ENCODE data around the gene BCL3. TPM values are rescaled to one million over a fixed set of nuclear protein-coding genes. Genes with fewer than 3 reads are reported as not detected.

The BCL3 gene
- total and polyA plus RNA-seq, 2 experiments from 2014 or later = 1.4 to 4.1 TPM

DNA sequence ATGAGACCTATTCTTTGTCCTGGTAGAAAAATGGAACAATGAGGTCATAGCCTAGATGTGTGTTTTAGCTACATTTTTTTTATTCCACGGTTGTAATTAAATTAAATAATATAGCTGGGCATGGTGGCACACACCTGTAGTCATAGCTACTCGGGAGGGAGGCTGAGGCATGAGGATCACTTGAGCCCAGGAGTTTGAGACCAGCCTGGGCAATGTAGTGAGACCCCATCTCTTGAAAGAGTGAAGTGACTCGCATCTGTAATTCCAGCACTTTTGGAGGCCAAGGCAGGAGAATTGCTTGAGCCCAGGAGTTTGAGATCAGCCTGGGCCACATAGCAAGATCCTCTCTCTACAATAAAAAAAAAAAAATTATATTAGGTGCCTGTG, 17.4 kb downstream of the BCL3 start:
- no peak for DNase-seq (ENCODE audit: low spot score)
- Histone ChIP-seq H3K4me2 (no peak overlapping the region), H4K20me1 (replicated peaks; ENCODE audit: insufficient read depth) (no peaks in the 10 kb centered on the region), H2AFZ (no peak overlapping the region), H3K79me2 (replicated peaks; ENCODE audit: insufficient read depth) (no peaks in the 10 kb centered on the region), H3K9me2 (ENCODE audit: insufficient read depth) (no peaks in the 10 kb centered on the region), H3K27me3 (ENCODE audit: insufficient read depth) (no peaks in the 10 kb centered on the region), H3K4me3 (no peak overlapping the region), H3K27ac (ENCODE audit: low read depth) (no peak overlapping the region), H3K4me1 (ENCODE audit: insufficient read depth) (no peaks in the 10 kb centered on the region), H3F3A (replicated peaks; ENCODE audit: low read depth) (0 out of 2 replicates have a peak, but pooled peaks cover 4% of the 10 kb centered on the region), H3K36me3 (ENCODE audit: insufficient read depth) (no peaks in the 10 kb centered on the region)
- TF ChIP-seq, protein P1, sequence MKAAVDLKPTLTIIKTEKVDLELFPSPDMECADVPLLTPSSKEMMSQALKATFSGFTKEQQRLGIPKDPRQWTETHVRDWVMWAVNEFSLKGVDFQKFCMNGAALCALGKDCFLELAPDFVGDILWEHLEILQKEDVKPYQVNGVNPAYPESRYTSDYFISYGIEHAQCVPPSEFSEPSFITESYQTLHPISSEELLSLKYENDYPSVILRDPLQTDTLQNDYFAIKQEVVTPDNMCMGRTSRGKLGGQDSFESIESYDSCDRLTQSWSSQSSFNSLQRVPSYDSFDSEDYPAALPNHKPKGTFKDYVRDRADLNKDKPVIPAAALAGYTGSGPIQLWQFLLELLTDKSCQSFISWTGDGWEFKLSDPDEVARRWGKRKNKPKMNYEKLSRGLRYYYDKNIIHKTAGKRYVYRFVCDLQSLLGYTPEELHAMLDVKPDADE (IDR thresholded peaks at IDR 0.05) = no peak
- TF ChIP-seq ZNF114 (CRISPR knock-in tag; IDR thresholded peaks at IDR 0.05) (no peak), CREB1 (CRISPR knock-in tag; IDR thresholded peaks at IDR 0.05; ENCODE audit: low read depth) (no peak), JUNB (IDR thresholded peaks at IDR 0.05; ENCODE audit: unreplicated experiment) (no peak), EZH2 (IDR thresholded peaks at IDR 0.05; ENCODE audit: low read depth, unreplicated experiment) (no peak), STAT1 (IDR thresholded peaks at IDR 0.05; ENCODE audit: unreplicated experiment) (no peak), ZNF331 (CRISPR knock-in tag; IDR thresholded peaks at IDR 0.05; ENCODE audit: low read depth) (no peak), POLR2AphosphoS5 (IDR thresholded peaks at IDR 0.05; ENCODE audit: low read depth) (no peak), NANOG (IDR thresholded peaks at IDR 0.05; ENCODE audit: borderline replicate concordance) (no peak), EZH2phosphoT487 (IDR thresholded peaks at IDR 0.05; ENCODE audit: unreplicated experiment) (no peak)
- TF ChIP-seq, protein P2, sequence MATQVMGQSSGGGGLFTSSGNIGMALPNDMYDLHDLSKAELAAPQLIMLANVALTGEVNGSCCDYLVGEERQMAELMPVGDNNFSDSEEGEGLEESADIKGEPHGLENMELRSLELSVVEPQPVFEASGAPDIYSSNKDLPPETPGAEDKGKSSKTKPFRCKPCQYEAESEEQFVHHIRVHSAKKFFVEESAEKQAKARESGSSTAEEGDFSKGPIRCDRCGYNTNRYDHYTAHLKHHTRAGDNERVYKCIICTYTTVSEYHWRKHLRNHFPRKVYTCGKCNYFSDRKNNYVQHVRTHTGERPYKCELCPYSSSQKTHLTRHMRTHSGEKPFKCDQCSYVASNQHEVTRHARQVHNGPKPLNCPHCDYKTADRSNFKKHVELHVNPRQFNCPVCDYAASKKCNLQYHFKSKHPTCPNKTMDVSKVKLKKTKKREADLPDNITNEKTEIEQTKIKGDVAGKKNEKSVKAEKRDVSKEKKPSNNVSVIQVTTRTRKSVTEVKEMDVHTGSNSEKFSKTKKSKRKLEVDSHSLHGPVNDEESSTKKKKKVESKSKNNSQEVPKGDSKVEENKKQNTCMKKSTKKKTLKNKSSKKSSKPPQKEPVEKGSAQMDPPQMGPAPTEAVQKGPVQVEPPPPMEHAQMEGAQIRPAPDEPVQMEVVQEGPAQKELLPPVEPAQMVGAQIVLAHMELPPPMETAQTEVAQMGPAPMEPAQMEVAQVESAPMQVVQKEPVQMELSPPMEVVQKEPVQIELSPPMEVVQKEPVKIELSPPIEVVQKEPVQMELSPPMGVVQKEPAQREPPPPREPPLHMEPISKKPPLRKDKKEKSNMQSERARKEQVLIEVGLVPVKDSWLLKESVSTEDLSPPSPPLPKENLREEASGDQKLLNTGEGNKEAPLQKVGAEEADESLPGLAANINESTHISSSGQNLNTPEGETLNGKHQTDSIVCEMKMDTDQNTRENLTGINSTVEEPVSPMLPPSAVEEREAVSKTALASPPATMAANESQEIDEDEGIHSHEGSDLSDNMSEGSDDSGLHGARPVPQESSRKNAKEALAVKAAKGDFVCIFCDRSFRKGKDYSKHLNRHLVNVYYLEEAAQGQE (IDR thresholded peaks at IDR 0.05; ENCODE audit: unreplicated experiment) = no peak
- TF ChIP-seq, protein P3, sequence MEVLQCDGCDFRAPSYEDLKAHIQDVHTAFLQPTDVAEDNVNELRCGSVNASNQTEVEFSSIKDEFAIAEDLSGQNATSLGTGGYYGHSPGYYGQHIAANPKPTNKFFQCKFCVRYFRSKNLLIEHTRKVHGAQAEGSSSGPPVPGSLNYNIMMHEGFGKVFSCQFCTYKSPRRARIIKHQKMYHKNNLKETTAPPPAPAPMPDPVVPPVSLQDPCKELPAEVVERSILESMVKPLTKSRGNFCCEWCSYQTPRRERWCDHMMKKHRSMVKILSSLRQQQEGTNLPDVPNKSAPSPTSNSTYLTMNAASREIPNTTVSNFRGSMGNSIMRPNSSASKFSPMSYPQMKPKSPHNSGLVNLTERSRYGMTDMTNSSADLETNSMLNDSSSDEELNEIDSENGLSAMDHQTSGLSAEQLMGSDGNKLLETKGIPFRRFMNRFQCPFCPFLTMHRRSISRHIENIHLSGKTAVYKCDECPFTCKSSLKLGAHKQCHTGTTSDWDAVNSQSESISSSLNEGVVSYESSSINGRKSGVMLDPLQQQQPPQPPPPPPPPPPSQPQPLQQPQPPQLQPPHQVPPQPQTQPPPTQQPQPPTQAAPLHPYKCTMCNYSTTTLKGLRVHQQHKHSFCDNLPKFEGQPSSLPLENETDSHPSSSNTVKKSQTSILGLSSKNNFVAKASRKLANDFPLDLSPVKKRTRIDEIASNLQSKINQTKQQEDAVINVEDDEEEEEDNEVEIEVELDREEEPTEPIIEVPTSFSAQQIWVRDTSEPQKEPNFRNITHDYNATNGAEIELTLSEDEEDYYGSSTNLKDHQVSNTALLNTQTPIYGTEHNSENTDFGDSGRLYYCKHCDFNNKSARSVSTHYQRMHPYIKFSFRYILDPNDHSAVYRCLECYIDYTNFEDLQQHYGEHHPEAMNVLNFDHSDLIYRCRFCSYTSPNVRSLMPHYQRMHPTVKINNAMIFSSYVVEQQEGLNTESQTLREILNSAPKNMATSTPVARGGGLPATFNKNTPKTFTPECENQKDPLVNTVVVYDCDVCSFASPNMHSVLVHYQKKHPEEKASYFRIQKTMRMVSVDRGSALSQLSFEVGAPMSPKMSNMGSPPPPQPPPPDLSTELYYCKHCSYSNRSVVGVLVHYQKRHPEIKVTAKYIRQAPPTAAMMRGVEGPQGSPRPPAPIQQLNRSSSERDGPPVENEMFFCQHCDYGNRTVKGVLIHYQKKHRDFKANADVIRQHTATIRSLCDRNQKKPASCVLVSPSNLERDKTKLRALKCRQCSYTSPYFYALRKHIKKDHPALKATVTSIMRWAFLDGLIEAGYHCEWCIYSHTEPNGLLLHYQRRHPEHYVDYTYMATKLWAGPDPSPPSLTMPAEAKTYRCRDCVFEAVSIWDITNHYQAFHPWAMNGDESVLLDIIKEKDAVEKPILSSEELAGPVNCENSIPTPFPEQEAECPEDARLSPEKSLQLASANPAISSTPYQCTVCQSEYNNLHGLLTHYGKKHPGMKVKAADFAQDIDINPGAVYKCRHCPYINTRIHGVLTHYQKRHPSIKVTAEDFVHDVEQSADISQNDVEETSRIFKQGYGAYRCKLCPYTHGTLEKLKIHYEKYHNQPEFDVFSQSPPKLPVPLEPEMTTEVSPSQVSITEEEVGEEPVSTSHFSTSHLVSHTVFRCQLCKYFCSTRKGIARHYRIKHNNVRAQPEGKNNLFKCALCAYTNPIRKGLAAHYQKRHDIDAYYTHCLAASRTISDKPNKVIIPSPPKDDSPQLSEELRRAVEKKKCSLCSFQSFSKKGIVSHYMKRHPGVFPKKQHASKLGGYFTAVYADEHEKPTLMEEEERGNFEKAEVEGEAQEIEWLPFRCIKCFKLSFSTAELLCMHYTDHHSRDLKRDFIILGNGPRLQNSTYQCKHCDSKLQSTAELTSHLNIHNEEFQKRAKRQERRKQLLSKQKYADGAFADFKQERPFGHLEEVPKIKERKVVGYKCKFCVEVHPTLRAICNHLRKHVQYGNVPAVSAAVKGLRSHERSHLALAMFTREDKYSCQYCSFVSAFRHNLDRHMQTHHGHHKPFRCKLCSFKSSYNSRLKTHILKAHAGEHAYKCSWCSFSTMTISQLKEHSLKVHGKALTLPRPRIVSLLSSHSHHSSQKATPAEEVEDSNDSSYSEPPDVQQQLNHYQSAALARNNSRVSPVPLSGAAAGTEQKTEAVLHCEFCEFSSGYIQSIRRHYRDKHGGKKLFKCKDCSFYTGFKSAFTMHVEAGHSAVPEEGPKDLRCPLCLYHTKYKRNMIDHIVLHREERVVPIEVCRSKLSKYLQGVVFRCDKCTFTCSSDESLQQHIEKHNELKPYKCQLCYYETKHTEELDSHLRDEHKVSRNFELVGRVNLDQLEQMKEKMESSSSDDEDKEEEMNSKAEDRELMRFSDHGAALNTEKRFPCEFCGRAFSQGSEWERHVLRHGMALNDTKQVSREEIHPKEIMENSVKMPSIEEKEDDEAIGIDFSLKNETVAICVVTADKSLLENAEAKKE (CRISPR knock-in tag; IDR thresholded peaks at IDR 0.05) = no peak
- TF ChIP-seq, protein P4, sequence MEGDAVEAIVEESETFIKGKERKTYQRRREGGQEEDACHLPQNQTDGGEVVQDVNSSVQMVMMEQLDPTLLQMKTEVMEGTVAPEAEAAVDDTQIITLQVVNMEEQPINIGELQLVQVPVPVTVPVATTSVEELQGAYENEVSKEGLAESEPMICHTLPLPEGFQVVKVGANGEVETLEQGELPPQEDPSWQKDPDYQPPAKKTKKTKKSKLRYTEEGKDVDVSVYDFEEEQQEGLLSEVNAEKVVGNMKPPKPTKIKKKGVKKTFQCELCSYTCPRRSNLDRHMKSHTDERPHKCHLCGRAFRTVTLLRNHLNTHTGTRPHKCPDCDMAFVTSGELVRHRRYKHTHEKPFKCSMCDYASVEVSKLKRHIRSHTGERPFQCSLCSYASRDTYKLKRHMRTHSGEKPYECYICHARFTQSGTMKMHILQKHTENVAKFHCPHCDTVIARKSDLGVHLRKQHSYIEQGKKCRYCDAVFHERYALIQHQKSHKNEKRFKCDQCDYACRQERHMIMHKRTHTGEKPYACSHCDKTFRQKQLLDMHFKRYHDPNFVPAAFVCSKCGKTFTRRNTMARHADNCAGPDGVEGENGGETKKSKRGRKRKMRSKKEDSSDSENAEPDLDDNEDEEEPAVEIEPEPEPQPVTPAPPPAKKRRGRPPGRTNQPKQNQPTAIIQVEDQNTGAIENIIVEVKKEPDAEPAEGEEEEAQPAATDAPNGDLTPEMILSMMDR (conservative IDR thresholded peaks at IDR 0.05; ENCODE audit: low read depth in 2 of 2) = no peak
- ATAC-seq = no peak
- no peak overlapping the region for H3K4me3 Mint-ChIP-seq
- H3K9me3 Mint-ChIP-seq = peaks cover 17% of the 10 kb centered on the region; the same call in 2 of the 3 replicates
- peaks cover 20% of the 10 kb centered on the region for H3K27me3 Mint-ChIP-seq (ENCODE audit: insufficient read depth, low read depth, poor library complexity)
- no peaks in the 10 kb centered on the region for H3K4me1 Mint-ChIP-seq
- no peak overlapping the region for H3K27ac Mint-ChIP-seq
- H3K36me3 Mint-ChIP-seq (ENCODE audit: low read depth) = no peaks in the 10 kb centered on the region

Data from GM23338 (cell line).